ENCODE measurements around the gene CSH1.

DNA sequence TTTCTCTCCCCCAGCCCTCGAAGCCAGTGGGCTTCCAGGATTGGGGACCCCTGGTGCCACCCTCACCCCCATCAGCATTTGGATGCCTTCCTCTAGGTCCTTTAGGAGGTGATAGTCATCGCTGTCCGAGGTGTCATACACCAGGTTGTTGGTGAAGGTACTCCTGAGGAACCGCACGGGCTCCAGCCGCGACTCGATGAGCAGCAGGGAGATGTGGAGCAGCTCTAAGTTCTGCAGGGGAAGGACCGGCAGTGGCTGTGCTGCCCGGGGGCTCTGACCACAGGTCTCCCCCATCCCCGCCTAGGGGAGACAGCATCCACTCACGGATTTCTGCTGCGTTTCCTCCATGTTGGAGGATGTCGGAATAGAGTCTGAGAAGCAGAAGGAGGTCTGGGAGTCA, 13.7 kb upstream of the CSH1 start:
- TF ChIP-seq, protein P1, sequence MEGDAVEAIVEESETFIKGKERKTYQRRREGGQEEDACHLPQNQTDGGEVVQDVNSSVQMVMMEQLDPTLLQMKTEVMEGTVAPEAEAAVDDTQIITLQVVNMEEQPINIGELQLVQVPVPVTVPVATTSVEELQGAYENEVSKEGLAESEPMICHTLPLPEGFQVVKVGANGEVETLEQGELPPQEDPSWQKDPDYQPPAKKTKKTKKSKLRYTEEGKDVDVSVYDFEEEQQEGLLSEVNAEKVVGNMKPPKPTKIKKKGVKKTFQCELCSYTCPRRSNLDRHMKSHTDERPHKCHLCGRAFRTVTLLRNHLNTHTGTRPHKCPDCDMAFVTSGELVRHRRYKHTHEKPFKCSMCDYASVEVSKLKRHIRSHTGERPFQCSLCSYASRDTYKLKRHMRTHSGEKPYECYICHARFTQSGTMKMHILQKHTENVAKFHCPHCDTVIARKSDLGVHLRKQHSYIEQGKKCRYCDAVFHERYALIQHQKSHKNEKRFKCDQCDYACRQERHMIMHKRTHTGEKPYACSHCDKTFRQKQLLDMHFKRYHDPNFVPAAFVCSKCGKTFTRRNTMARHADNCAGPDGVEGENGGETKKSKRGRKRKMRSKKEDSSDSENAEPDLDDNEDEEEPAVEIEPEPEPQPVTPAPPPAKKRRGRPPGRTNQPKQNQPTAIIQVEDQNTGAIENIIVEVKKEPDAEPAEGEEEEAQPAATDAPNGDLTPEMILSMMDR (IDR thresholded peaks at IDR 0.05; ENCODE audit: insufficient read depth, low read depth, low read length), result no peak
- TF ChIP-seq EZH2 (IDR thresholded peaks at IDR 0.05; ENCODE audit: insufficient read depth, low read length), result no peak

Data from astrocyte (in vitro differentiated cells and primary cell).